Fibroblast of lung (primary cell): Measurements from ENCODE around the gene PTPRO. TPM values are rescaled to one million over a fixed set of nuclear protein-coding genes. Genes with fewer than 3 reads are reported as not detected.

Experiments used
- DNase-seq, 2 donors: peaks; one replicate each; pipeline versions ENCODE4 v3.0.0 to v3.0.0-alpha.2; 2010; ENCODE audit warnings: low read depth in 2 of 2
- H2AFZ ChIP-seq: 2 replicates; pipeline ENCODE4 v1.5.1; 2012; ENCODE audit warnings: low read length, control low read depth, inconsistent platforms
- H3K27ac ChIP-seq: 2 replicates; pipeline ENCODE4 v1.5.1; 2011; ENCODE audit warnings: low read length, control low read depth; ENCODE audit not compliant: insufficient read depth
- H3K27me3 ChIP-seq: 2 replicates; pipeline ENCODE4 v1.5.1; 2011; ENCODE audit warnings: mild to moderate bottlenecking, low read length; ENCODE audit not compliant: control insufficient read depth, insufficient read depth
- H3K36me3 ChIP-seq: 2 replicates; pipeline ENCODE4 v1.5.1; 2011; ENCODE audit warnings: low read length; ENCODE audit not compliant: control insufficient read depth, insufficient read depth
- H3K4me1 ChIP-seq: 2 replicates; pipeline ENCODE4 v1.5.1; 2011; ENCODE audit warnings: low read length; ENCODE audit not compliant: control insufficient read depth, insufficient read depth; ENCODE audit errors: extremely low read depth
- H3K4me2 ChIP-seq: 2 replicates; pipeline ENCODE4 v1.5.1; 2011; ENCODE audit warnings: low read length, control low read depth; ENCODE audit not compliant: insufficient read depth; ENCODE audit errors: extremely low read depth
- H3K4me3 ChIP-seq, 4 experiments: fragments of 200-600 bp in 1 of 4; sonication (generic) in 1 of 4; replicated peaks in 1 of 4; 2 replicates each; pipeline ENCODE4 v1.5.1; 2011 to 2016; ENCODE audit warnings: low read length in 4 of 4, low read depth in 3 of 4, mild to moderate bottlenecking in 3 of 4, control low read depth in 2 of 4, inconsistent platforms in 1 of 4, mixed read lengths in 1 of 4; ENCODE audit not compliant: insufficient read depth in 1 of 4; ENCODE audit errors: control extremely low read depth in 1 of 4
- H3K79me2 ChIP-seq: 2 replicates; pipeline ENCODE4 v1.5.1; 2012; ENCODE audit warnings: mild to moderate bottlenecking, low read length, inconsistent platforms; ENCODE audit not compliant: control insufficient read depth, insufficient read depth
- H3K9ac ChIP-seq: 2 replicates; pipeline ENCODE4 v1.5.1; 2011; ENCODE audit warnings: mild to moderate bottlenecking, low read length, control low read depth; ENCODE audit not compliant: insufficient read depth
- H3K9me3 ChIP-seq: 2 replicates; pipeline ENCODE4 v1.5.1; 2012; ENCODE audit warnings: low read depth, low read length; ENCODE audit not compliant: control insufficient read depth, insufficient read depth
- H4K20me1 ChIP-seq: 2 replicates; pipeline ENCODE4 v1.5.1; 2011; ENCODE audit warnings: low read length; ENCODE audit not compliant: control insufficient read depth, insufficient read depth; ENCODE audit errors: extremely low read depth
- EZH2 ChIP-seq: IDR thresholded peaks from 2 replicates; pipeline ENCODE4 v1.5.1; 2012; ENCODE audit warnings: low read length, control low read depth, mild to moderate bottlenecking; ENCODE audit errors: missing control alignments
- polyA plus RNA-seq, 2 donors: library from polyadenylated mRNA; depleted of rRNA in 1 of 2; stranded (reverse) in 1 of 2; unstranded in 1 of 2; fragments of >200 nt; gene quantifications; 2 replicates each; pipeline ENCODE4 v1.2.1, GENCODE V29; 2011 to 2012; ENCODE audit warnings: missing spikeins in 1 of 2
- total RNA-seq: library from RNA; depleted of rRNA; stranded (reverse); fragments of >200 nt; gene quantifications from 2 replicates; pipeline ENCODE4 v1.2.1, GENCODE V29; 2014
- TF ChIP-seq, protein P1 (sequence below), 2 donors: IDR thresholded peaks in 1 of 2; conservative IDR thresholded peaks in 1 of 2; 1 replicate in 1 of 2; 2 replicates in 1 of 2; pipeline ENCODE4 v1.5.1; 2011 to 2012; ENCODE audit warnings: low read length in 2 of 2, control low read depth in 1 of 2, inconsistent platforms in 1 of 2, low read depth in 1 of 2, mild to moderate bottlenecking in 1 of 2

Gene PTPRO
- total and polyA plus RNA-seq, 2 donors (not counting 1 experiment from before 2014, with no cell fraction given): 0.33 to 0.35 TPM

DNA sequence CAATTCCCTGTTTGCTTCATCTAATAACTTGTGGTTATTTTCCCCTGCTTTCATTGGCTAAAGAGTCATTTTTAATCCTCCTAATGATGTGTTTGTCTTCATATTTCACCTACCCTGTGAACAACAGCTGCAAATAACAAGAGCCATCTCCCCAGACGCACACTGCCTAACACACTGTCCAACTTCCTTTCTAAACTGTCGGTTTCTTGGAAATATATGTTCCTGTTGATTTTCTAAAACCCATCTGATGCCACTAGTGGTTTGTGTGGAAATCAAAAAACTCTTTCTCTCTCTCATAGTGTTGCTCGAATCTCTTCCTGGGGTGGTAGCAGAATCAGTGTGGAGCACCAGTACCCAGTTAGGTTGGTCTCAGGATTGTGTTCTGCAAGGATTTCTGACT lies 240.0 kb downstream of the PTPRO start:
- H4K20me1 ChIP-seq: no peaks in the 10 kb centered on the region
- H3K4me2 ChIP-seq: no peak overlapping the region

GRCh38 chr12:15563663-15564062 lies 241.4 kb downstream of the PTPRO start:
- no peaks in the 10 kb centered on the region for H3K27me3 ChIP-seq
- DNase-seq: peak; percentile 68 to 75
- peak overlapping the region; percentile 63 for H2AFZ ChIP-seq
- peak overlapping the region in 2 of 4 experiments; percentile 21 to 35 for H3K4me3 ChIP-seq
- no peak for TF ChIP-seq EZH2
- TF ChIP-seq, protein P1, sequence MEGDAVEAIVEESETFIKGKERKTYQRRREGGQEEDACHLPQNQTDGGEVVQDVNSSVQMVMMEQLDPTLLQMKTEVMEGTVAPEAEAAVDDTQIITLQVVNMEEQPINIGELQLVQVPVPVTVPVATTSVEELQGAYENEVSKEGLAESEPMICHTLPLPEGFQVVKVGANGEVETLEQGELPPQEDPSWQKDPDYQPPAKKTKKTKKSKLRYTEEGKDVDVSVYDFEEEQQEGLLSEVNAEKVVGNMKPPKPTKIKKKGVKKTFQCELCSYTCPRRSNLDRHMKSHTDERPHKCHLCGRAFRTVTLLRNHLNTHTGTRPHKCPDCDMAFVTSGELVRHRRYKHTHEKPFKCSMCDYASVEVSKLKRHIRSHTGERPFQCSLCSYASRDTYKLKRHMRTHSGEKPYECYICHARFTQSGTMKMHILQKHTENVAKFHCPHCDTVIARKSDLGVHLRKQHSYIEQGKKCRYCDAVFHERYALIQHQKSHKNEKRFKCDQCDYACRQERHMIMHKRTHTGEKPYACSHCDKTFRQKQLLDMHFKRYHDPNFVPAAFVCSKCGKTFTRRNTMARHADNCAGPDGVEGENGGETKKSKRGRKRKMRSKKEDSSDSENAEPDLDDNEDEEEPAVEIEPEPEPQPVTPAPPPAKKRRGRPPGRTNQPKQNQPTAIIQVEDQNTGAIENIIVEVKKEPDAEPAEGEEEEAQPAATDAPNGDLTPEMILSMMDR (conservative IDR thresholded peaks at IDR 0.05 in 1 of 2, IDR thresholded peaks at IDR 0.05 in 1 of 2; ENCODE audit: low read depth in 1 of 2, low read length in 2 of 2): no peak
- no peaks in the 10 kb centered on the region for H3K36me3 ChIP-seq
- H3K4me1 ChIP-seq: peaks cover 2% of the 10 kb centered on the region
- H3K9me3 ChIP-seq: no peaks in the 10 kb centered on the region
- H3K4me2 ChIP-seq: peak overlapping the region; percentile 67
- no peaks in the 10 kb centered on the region for H3K79me2 ChIP-seq
- no peak overlapping the region for H3K9ac ChIP-seq
- H3K27ac ChIP-seq: peak overlapping the region; percentile 17
- H4K20me1 ChIP-seq: no peaks in the 10 kb centered on the region

More for the DNA sequence above, 240.0 kb downstream of the PTPRO start:
- no peaks in the 10 kb centered on the region for H3K27me3 ChIP-seq
- no peak overlapping the region for H3K4me3 ChIP-seq
- no peak overlapping the region for H3K27ac ChIP-seq
- no peak for DNase-seq
- no peak overlapping the region for H3K9ac ChIP-seq
- H3K36me3 ChIP-seq: no peaks in the 10 kb centered on the region
- no peaks in the 10 kb centered on the region for H3K9me3 ChIP-seq
- H3K79me2 ChIP-seq: no peaks in the 10 kb centered on the region
- H3K4me1 ChIP-seq: peaks cover 2% of the 10 kb centered on the region
- no peak for TF ChIP-seq EZH2
- TF ChIP-seq, protein P1 (conservative IDR thresholded peaks at IDR 0.05 in 1 of 2, IDR thresholded peaks at IDR 0.05 in 1 of 2; ENCODE audit: low read depth in 1 of 2, low read length in 2 of 2): no peak
- H2AFZ ChIP-seq: peak overlapping the region; percentile 29

DNA sequence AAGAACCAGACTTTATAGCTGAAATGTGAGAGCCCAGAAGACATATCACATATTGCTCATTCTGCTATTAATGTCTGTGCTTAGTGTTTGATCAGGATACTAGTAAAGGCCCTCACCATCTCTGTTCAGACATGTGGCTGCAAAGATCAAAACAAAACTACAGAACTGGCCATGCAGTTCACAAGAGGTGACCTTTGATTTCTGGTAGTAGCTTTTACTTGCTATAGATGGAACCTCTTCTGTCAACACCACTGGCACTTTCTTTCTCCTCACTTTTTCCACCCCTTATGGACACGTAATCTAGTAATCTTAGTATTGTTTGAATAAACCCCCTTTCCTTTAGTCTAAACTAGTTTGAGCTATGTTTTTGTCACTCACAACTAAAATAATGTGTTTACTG lies 252.0 kb downstream of the PTPRO start:
- H3K36me3 ChIP-seq: no peaks in the 10 kb centered on the region
- H3K27me3 ChIP-seq: no peaks in the 10 kb centered on the region
- no peak overlapping the region for H3K9ac ChIP-seq
- no peaks in the 10 kb centered on the region for H3K79me2 ChIP-seq
- no peak overlapping the region for H3K4me2 ChIP-seq
- DNase-seq: no peak
- no peak for TF ChIP-seq EZH2
- TF ChIP-seq, protein P1 (conservative IDR thresholded peaks at IDR 0.05 in 1 of 2, IDR thresholded peaks at IDR 0.05 in 1 of 2; ENCODE audit: low read depth in 1 of 2, low read length in 2 of 2): no peak
- H3K4me1 ChIP-seq: no peaks in the 10 kb centered on the region
- H4K20me1 ChIP-seq: no peaks in the 10 kb centered on the region
- H3K4me3 ChIP-seq: no peak overlapping the region
- no peaks in the 10 kb centered on the region for H3K9me3 ChIP-seq
- H2AFZ ChIP-seq: no peak overlapping the region
- H3K27ac ChIP-seq: no peak overlapping the region
